Mesenchymal stem cell (in vitro differentiated cells and primary cell): Measurements from ENCODE around the gene STX1A.

Experiments used
- DNase-seq: peaks from one replicate; pipeline ENCODE4 v3.0.0-alpha.2; 2013
- H2AFZ ChIP-seq: one replicate; pipeline ENCODE4 v1.6.1; 2013; ENCODE audit warnings: low read depth, mild to moderate bottlenecking, control low read depth, inconsistent platforms, low read length, moderate library complexity
- H2AK5ac ChIP-seq: 2 replicates; pipeline ENCODE4 v1.6.1; 2013; ENCODE audit warnings: low read length, moderate library complexity, mild to moderate bottlenecking, inconsistent platforms; ENCODE audit not compliant: severe bottlenecking
- H2BK120ac ChIP-seq: one replicate; pipeline ENCODE4 v1.6.1; 2013; ENCODE audit warnings: low read depth, mild to moderate bottlenecking, inconsistent platforms, low read length, moderate library complexity
- H2BK12ac ChIP-seq, 2 experiments: one replicate each; pipeline ENCODE4 v1.6.1; 2013; ENCODE audit warnings: inconsistent platforms in 2 of 2, low read length in 2 of 2, mild to moderate bottlenecking in 2 of 2, moderate library complexity in 2 of 2, control low read depth in 1 of 2
- H2BK15ac ChIP-seq: one replicate; pipeline ENCODE4 v1.6.1; 2013; ENCODE audit warnings: mild to moderate bottlenecking, low read depth, inconsistent platforms; ENCODE audit not compliant: poor library complexity, severe bottlenecking
- H2BK5ac ChIP-seq: 2 replicates; pipeline ENCODE4 v1.6.1; 2013; ENCODE audit warnings: low read depth, mild to moderate bottlenecking, low read length, control low read depth, inconsistent platforms; ENCODE audit not compliant: poor library complexity, severe bottlenecking
- H3K14ac ChIP-seq, 2 experiments: one replicate each; pipeline ENCODE4 v1.6.1; 2013; ENCODE audit warnings: inconsistent platforms in 2 of 2, low read length in 2 of 2, control low read depth in 1 of 2, mild to moderate bottlenecking in 1 of 2, moderate library complexity in 1 of 2
- H3K18ac ChIP-seq, 2 experiments: one replicate each; pipeline ENCODE4 v1.6.1; 2013; ENCODE audit warnings: inconsistent platforms in 2 of 2, low read length in 2 of 2, control low read depth in 1 of 2, low read depth in 1 of 2, mild to moderate bottlenecking in 1 of 2
- H3K23ac ChIP-seq, 2 experiments: one replicate each; pipeline ENCODE4 v1.6.1; 2013; ENCODE audit warnings: inconsistent platforms in 2 of 2, low read length in 2 of 2, mild to moderate bottlenecking in 2 of 2, moderate library complexity in 2 of 2, control low read depth in 1 of 2
- H3K27ac ChIP-seq: 2 replicates; pipeline ENCODE4 v1.5.1; 2013; ENCODE audit warnings: mild to moderate bottlenecking, moderate library complexity, low read length, control low read depth, inconsistent platforms; ENCODE audit not compliant: poor library complexity, severe bottlenecking
- H3K27me3 ChIP-seq, 2 experiments: 2 replicates each; pipeline versions ENCODE4 v1.6.1 to v1.7.0; 2013; ENCODE audit warnings: low read length in 2 of 2, mild to moderate bottlenecking in 2 of 2, moderate library complexity in 2 of 2, control low read depth in 1 of 2, inconsistent platforms in 1 of 2; ENCODE audit not compliant: control insufficient read depth in 1 of 2, insufficient read depth in 1 of 2
- H3K36me3 ChIP-seq, 2 experiments: 2 replicates each; pipeline versions ENCODE4 v1.6.1 to v1.7.0; 2013; ENCODE audit warnings: low read length in 2 of 2, control low read depth in 1 of 2, inconsistent platforms in 1 of 2, low read depth in 1 of 2, mild to moderate bottlenecking in 1 of 2; ENCODE audit not compliant: insufficient read depth in 2 of 2, control insufficient read depth in 1 of 2
- H3K4ac ChIP-seq, 2 experiments: one replicate each; pipeline ENCODE4 v1.6.1; 2013; ENCODE audit warnings: inconsistent platforms in 2 of 2, low read length in 2 of 2, mild to moderate bottlenecking in 2 of 2, moderate library complexity in 2 of 2, control low read depth in 1 of 2, low read depth in 1 of 2
- H3K4me1 ChIP-seq: 2 replicates; pipeline ENCODE4 v1.6.1; 2013; ENCODE audit warnings: low read depth, low read length, control low read depth; ENCODE audit not compliant: control insufficient read depth, insufficient read depth
- H3K4me2 ChIP-seq: 2 replicates; pipeline ENCODE4 v1.6.1; 2013; ENCODE audit warnings: low read length, mild to moderate bottlenecking, inconsistent platforms; ENCODE audit not compliant: poor library complexity, severe bottlenecking
- H3K4me3 ChIP-seq, 2 experiments: 2 replicates each; pipeline versions ENCODE4 v1.5.1 to v1.7.0; 2013; ENCODE audit warnings: low read length in 2 of 2, mild to moderate bottlenecking in 2 of 2, control low read depth in 1 of 2, low read depth in 1 of 2; ENCODE audit not compliant: insufficient read depth in 1 of 2
- H3K79me1 ChIP-seq: replicated peaks from 2 replicates; pipeline ENCODE4 v1.6.1; 2013; ENCODE audit warnings: mild to moderate bottlenecking, control low read depth, low read length, inconsistent platforms; ENCODE audit not compliant: poor library complexity, severe bottlenecking
- H3K9ac ChIP-seq: 2 replicates; pipeline ENCODE4 v1.7.0; 2013; ENCODE audit warnings: mild to moderate bottlenecking, low read length, moderate library complexity
- H3K9me3 ChIP-seq: 2 replicates; pipeline ENCODE4 v1.7.0; 2013; ENCODE audit warnings: mild to moderate bottlenecking, low read length; ENCODE audit not compliant: control insufficient read depth
- H4K8ac ChIP-seq: one replicate; pipeline ENCODE4 v1.6.1; 2013; ENCODE audit warnings: inconsistent platforms, mild to moderate bottlenecking, low read length, moderate library complexity
- H4K91ac ChIP-seq: one replicate; pipeline ENCODE4 v1.6.1; 2013; ENCODE audit warnings: mild to moderate bottlenecking, low read length, inconsistent platforms
- WGBS: methylation state at CpG from one replicate; pipeline ENCODE4 v1.1.7; 2013; ENCODE audit warnings: mixed read lengths; 5-methylcytosine and 5-hydroxymethylcytosine counted together

The STX1A gene

GRCh38 chr7:73738220-73738611, 18.7 kb upstream of the STX1A start:
- H2BK120ac ChIP-seq: peak overlapping the region; percentile 11
- peak; percentile 73 for DNase-seq
- no peaks in the 10 kb centered on the region for H3K27me3 ChIP-seq
- peak overlapping the region; percentile 71 to 83 for H3K18ac ChIP-seq
- H3K14ac ChIP-seq: peak overlapping the region in 1 of 2 experiments; percentile 92
- peaks cover 22% of the 10 kb centered on the region for H3K79me1 ChIP-seq
- peak overlapping the region in 1 of 2 experiments; percentile 42 for H3K4ac ChIP-seq
- H3K23ac ChIP-seq: no peak overlapping the region
- H2BK15ac ChIP-seq: peak overlapping the region; percentile 57
- H4K91ac ChIP-seq: peak overlapping the region; percentile 85
- under 1% methylated on average over 14 of the region's 24 CpGs for WGBS
- peak overlapping the region; percentile 74 for H3K27ac ChIP-seq
- peaks cover 34% of the 10 kb centered on the region for H3K4me1 ChIP-seq
- H3K4me3 ChIP-seq: peak overlapping the region; percentile 80 to 92
- peak overlapping the region; percentile 90 for H2AFZ ChIP-seq
- H2BK12ac ChIP-seq: no peak overlapping the region
- H2AK5ac ChIP-seq: no peak overlapping the region
- H3K36me3 ChIP-seq: peaks cover 20 to 26% of the 10 kb centered on the region in 2 experiments
- H3K9ac ChIP-seq: peak overlapping the region; percentile 89
- H3K4me2 ChIP-seq: peak overlapping the region; percentile 94
- H2BK5ac ChIP-seq: no peak overlapping the region
- H3K9me3 ChIP-seq: no peaks in the 10 kb centered on the region
- peak overlapping the region; percentile 86 for H4K8ac ChIP-seq

GRCh38 chr7:73737491-73738219, 18.2 kb upstream of the STX1A start:
- peak overlapping the region; percentile 29 for H3K4me2 ChIP-seq
- H2BK5ac ChIP-seq: no peak overlapping the region
- peaks cover 30% of the 10 kb centered on the region for H3K4me1 ChIP-seq
- H3K23ac ChIP-seq: no peak overlapping the region
- peak overlapping the region; percentile 14 for H4K91ac ChIP-seq
- H3K4ac ChIP-seq: no peak overlapping the region
- no peaks in the 10 kb centered on the region for H3K9me3 ChIP-seq
- peak overlapping the region; percentile 57 for H2BK15ac ChIP-seq
- H3K27me3 ChIP-seq: no peaks in the 10 kb centered on the region
- H2AK5ac ChIP-seq: no peak overlapping the region
- peaks cover 22% of the 10 kb centered on the region for H3K79me1 ChIP-seq
- H2BK12ac ChIP-seq: peak overlapping the region in 1 of 2 experiments; percentile 63
- H2AFZ ChIP-seq: no peak overlapping the region
- H3K14ac ChIP-seq: no peak overlapping the region
- peak overlapping the region; percentile 89 for H3K9ac ChIP-seq
- no peak overlapping the region for H3K18ac ChIP-seq
- DNase-seq: no peak
- H2BK120ac ChIP-seq: no peak overlapping the region
- no peak overlapping the region for H4K8ac ChIP-seq
- H3K4me3 ChIP-seq: peak overlapping the region in 1 of 2 experiments; percentile 92
- H3K27ac ChIP-seq: no peak overlapping the region
- H3K36me3 ChIP-seq: peaks cover 20 to 26% of the 10 kb centered on the region in 2 experiments
- WGBS: 84% methylated on average over 17 of the region's 17 CpGs

DNA sequence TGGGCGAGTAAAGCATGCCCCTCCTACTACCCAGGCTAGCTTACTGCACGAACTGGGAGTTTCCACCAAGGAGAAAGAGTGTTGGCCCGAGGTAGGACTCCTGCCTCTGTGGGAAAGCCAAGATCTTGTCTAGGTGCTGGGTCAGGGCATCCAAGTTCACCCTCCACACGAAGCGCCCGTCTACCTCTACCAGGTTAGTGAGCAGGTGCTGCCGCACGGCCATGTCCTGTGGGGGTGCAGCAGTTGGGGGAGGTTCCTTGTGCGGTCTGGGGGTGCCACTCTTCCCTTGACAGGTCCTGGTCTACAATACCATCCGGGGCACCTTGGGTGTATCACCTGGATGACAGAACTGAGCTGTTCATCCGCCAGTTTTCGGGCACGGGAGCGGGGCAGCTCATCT, 17.4 kb upstream of the STX1A start:
- H3K9me3 ChIP-seq: no peaks in the 10 kb centered on the region
- no peak overlapping the region for H3K18ac ChIP-seq
- WGBS: 96% methylated on average over 14 of the region's 14 CpGs
- no peak overlapping the region for H3K4ac ChIP-seq
- no peak overlapping the region for H3K4me3 ChIP-seq
- no peak for DNase-seq
- H2BK12ac ChIP-seq: no peak overlapping the region
- H3K4me2 ChIP-seq: no peak overlapping the region
- no peak overlapping the region for H2BK15ac ChIP-seq
- H4K91ac ChIP-seq: no peak overlapping the region
- no peaks in the 10 kb centered on the region for H3K27me3 ChIP-seq
- H2AK5ac ChIP-seq: no peak overlapping the region
- peaks cover 20 to 26% of the 10 kb centered on the region in 2 experiments for H3K36me3 ChIP-seq
- no peak overlapping the region for H3K27ac ChIP-seq
- no peak overlapping the region for H2AFZ ChIP-seq
- no peak overlapping the region for H2BK120ac ChIP-seq
- H3K14ac ChIP-seq: no peak overlapping the region
- H3K4me1 ChIP-seq: peaks cover 23% of the 10 kb centered on the region
- H2BK5ac ChIP-seq: no peak overlapping the region
- H3K79me1 ChIP-seq: peaks cover 20% of the 10 kb centered on the region
- no peak overlapping the region for H4K8ac ChIP-seq
- H3K23ac ChIP-seq: no peak overlapping the region
- H3K9ac ChIP-seq: peak overlapping the region; percentile 89

- Histone ChIP-seq H3K4ac (no peak overlapping the region), H2BK12ac (no peak overlapping the region), H3K9me3 (no peaks in the 10 kb centered on the region), H3K18ac (no peak overlapping the region), H3K36me3 (peaks cover 20 to 26% of the 10 kb centered on the region in 2 experiments), H2AFZ (no peak overlapping the region), H3K4me1 (peaks cover 18% of the 10 kb centered on the region), H3K79me1 (peaks cover 17% of the 10 kb centered on the region), H4K8ac (no peak overlapping the region), H3K9ac (no peak overlapping the region), H3K23ac (no peak overlapping the region), H3K4me2 (no peak overlapping the region), H3K4me3 (no peak overlapping the region), H2BK120ac (no peak overlapping the region), H3K27ac (no peak overlapping the region), H3K14ac (no peak overlapping the region), H2BK15ac (no peak overlapping the region), H4K91ac (no peak overlapping the region), H2AK5ac (no peak overlapping the region), H3K27me3 (no peaks in the 10 kb centered on the region), H2BK5ac (no peak overlapping the region)
- no peak for DNase-seq
- WGBS: 97% methylated on average over 7 of the region's 8 CpGs
These were observed 16.0 kb upstream of the STX1A start for GRCh38 chr7:73735528-73735905.
